Ishikawa (cell line): ENCODE results near the gene ARPP21.

Source experiments
- CEBPB ChIP-seq: IDR thresholded peaks from 2 replicates; pipeline ENCODE4 v1.6.1; 2012
- CREB1 ChIP-seq: IDR thresholded peaks from 2 replicates; pipeline ENCODE4 v1.6.1; 2012; ENCODE audit warnings: low read depth
- EGR1 ChIP-seq: IDR thresholded peaks from 2 replicates; pipeline ENCODE4 v1.6.1; 2012
- EP300 ChIP-seq: IDR thresholded peaks from 2 replicates; pipeline ENCODE4 v1.6.1; 2012; ENCODE audit warnings: borderline replicate concordance
- FOXM1 ChIP-seq: IDR thresholded peaks from 2 replicates; pipeline ENCODE4 v1.6.1; 2012; ENCODE audit warnings: low read depth, borderline replicate concordance
- MAX ChIP-seq: IDR thresholded peaks from 2 replicates; pipeline ENCODE4 v1.6.1; 2012
- NFIC ChIP-seq: IDR thresholded peaks from 2 replicates; pipeline ENCODE4 v1.6.1; 2012
- RAD21 ChIP-seq: IDR thresholded peaks from 2 replicates; pipeline ENCODE4 v1.6.1; 2012; ENCODE audit warnings: low read depth
- REST ChIP-seq: IDR thresholded peaks from 2 replicates; pipeline ENCODE4 v1.6.1; 2012; ENCODE audit warnings: low read depth, mild to moderate bottlenecking
- TAF1 ChIP-seq: IDR thresholded peaks from 2 replicates; pipeline ENCODE4 v1.6.1; 2012; ENCODE audit warnings: low read depth, mild to moderate bottlenecking
- TCF12 ChIP-seq: IDR thresholded peaks from 2 replicates; pipeline ENCODE4 v1.6.1; 2012; ENCODE audit warnings: low read depth
- TEAD4 ChIP-seq: IDR thresholded peaks from 2 replicates; pipeline ENCODE4 v1.6.1; 2012
- USF1 ChIP-seq: IDR thresholded peaks from 2 replicates; pipeline ENCODE4 v1.6.1; 2012
- YY1 ChIP-seq: IDR thresholded peaks from 2 replicates; pipeline ENCODE4 v1.6.1; 2012; ENCODE audit warnings: low read depth
- ZBTB7A ChIP-seq: IDR thresholded peaks from 2 replicates; pipeline ENCODE4 v1.6.1; 2012; ENCODE audit warnings: low read depth

The ARPP21 gene

DNA sequence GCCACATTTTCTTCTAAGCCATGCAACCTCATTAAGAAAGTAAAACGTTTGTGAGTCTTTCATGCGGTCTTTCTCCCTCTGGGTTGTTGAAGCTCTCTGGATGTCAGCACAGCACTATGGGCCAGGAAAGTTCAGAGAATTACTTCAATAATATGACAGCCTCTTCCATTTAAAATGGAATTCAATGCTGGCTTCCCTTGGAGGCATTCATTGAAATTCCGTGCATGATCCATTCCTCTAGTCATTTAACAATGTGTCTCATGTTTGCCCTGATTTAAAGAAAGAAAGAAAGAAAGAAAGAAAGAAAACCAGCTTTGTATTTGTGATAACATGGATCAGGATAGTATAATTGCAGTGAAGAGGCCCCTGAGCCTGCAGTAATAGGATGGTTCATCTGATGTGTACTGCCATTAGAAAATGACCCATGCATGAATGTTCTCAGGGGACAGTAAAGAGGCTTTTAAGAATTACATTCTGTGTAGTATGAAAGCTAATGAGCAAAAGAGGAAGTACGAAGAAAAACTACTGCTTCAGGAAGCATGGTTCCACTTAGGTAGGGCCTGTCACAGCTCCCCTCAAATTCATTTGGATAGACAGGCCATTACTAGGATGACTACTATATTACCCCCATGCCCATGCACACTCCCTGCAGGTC lies 146.0 kb downstream of the ARPP21 start:
- TF ChIP-seq USF1 (no peak), FOXM1 (no peak)

DNA sequence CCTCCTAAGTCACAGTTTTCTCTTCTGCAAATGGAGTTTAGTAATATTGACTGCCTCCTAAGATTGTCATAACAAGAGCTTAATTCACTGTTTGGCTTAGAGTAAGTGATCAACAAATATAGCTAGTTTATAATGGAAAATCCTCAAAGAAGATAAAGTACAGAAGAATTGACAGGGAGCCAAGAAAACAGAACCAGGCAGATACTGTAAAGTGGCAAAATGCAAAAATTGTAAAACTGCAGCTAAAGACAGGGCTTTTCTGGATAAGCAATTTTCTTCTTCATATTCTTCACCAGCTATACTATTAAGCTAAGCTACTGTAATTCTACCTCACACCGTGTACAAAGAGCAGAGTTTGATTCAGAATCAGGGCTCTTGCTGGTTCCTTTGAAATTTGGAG lies 148.6 kb downstream of the ARPP21 start:
- TF ChIP-seq CEBPB (no peak), EP300 (no peak), REST (no peak), CREB1 (no peak), NFIC (no peak), TAF1 (no peak), EGR1 (no peak), USF1 (no peak), TEAD4 (no peak), TCF12 (no peak), YY1 (no peak), MAX (no peak), FOXM1 (no peak), RAD21 (no peak), ZBTB7A (no peak)

GRCh38 chr3:35789042-35789831 lies 149.9 kb downstream of the ARPP21 start:
- TF ChIP-seq NFIC (no peak), CREB1 (no peak), EP300 (no peak)

DNA sequence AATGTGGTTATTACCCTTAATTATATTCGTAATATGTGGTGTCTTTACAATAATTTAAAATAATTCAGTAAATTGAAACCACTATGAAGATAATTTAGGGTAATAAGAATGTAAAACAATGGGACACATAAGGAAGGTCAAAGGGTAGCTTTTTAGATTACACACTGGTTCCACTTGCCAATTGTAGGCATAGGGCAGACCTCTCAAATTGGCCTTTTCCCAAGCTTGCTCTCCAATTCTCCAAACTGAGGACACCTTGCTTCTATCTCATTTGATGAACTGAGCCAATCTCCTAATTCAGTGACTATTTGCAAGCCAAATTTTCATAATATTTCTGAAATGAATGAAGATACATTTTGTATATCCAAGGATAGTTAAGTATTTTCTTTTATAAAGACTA lies 151.4 kb downstream of the ARPP21 start:
- TF ChIP-seq RAD21 (no peak), REST (no peak), EP300 (no peak), MAX (no peak), YY1 (no peak), EGR1 (no peak), CEBPB (no peak), TEAD4 (no peak), TAF1 (no peak), NFIC (no peak), TCF12 (no peak), CREB1 (no peak), ZBTB7A (no peak), USF1 (no peak)

- TF ChIP-seq EGR1 (no peak), YY1 (no peak), TAF1 (no peak), ZBTB7A (no peak), EP300 (no peak), USF1 (no peak), NFIC (no peak), REST (no peak), TEAD4 (no peak)
These were observed 154.3 kb downstream of the ARPP21 start for GRCh38 chr3:35793667-35794066.
